Heart left ventricle (tissue), 16 donors: ENCODE data around the gene ITM2C. TPM values are rescaled to one million over a fixed set of nuclear protein-coding genes. Genes with fewer than 3 reads are reported as not detected.

ENCODE experiments used
- ATAC-seq, 4 donors: fragments of 200-7000 bp; cut with Tn5 transposase; one replicate each; pipeline ENCODE4 v1.9.1; 2020 to 2022; ENCODE audit warnings: moderate library complexity in 4 of 4, mild to moderate bottlenecking in 3 of 4, moderate number of reproducible peaks in 1 of 4
- DNase-seq, 5 donors: peaks; one replicate each; pipeline ENCODE4 v3.0.0-alpha.2; 2020
- H3K27ac ChIP-seq, 12 donors: fragments of 200-600 bp; sonication (generic) in 4 of 12; one replicate each; pipeline versions ENCODE4 v1.5.0 to v1.8.0; 2016 to 2022; ENCODE audit warnings: mild to moderate bottlenecking in 2 of 12
- H3K27me3 ChIP-seq, 9 donors: fragments of 200-600 bp; sonication (generic) in 2 of 9; one replicate each; pipeline versions ENCODE4 v1.5.1 to v1.8.0; 2016 to 2022; ENCODE audit warnings: mild to moderate bottlenecking in 3 of 9
- H3K36me3 ChIP-seq, 9 donors: fragments of 200-600 bp; sonication (generic) in 2 of 9; one replicate each; pipeline versions ENCODE4 v1.5.0 to v1.8.0; 2018 to 2022; ENCODE audit warnings: mild to moderate bottlenecking in 2 of 9
- H3K4me1 ChIP-seq, 12 donors: fragments of 200-600 bp; sonication (generic) in 4 of 12; one replicate each; pipeline versions ENCODE4 v1.5.0 to v1.8.0; 2016 to 2022; ENCODE audit warnings: mild to moderate bottlenecking in 3 of 12
- H3K4me3 ChIP-seq, 12 donors: fragments of 200-600 bp; sonication (generic) in 4 of 12; one replicate each; pipeline versions ENCODE4 v1.5.0 to v1.8.0; 2017 to 2022; ENCODE audit warnings: mild to moderate bottlenecking in 9 of 12, moderate library complexity in 4 of 12
- H3K9me3 ChIP-seq, 12 donors: fragments of 200-600 bp; sonication (generic) in 4 of 12; one replicate each; pipeline versions ENCODE4 v1.5.0 to v1.8.0; 2016 to 2022; ENCODE audit warnings: mild to moderate bottlenecking in 1 of 12
- POLR2A ChIP-seq, 2 donors: fragments of 450-650 bp; IDR thresholded peaks; one replicate each; pipeline ENCODE4 v1.6.1; 2017; ENCODE audit warnings: antibody characterized with exemption in 2 of 2, mild to moderate bottlenecking in 2 of 2, moderate library complexity in 2 of 2
- WGBS, 4 donors: extraction: QIAGEN DNeasy Blood & Tissue Kit in 2 of 4; methylation state at CpG; one replicate each; pipeline versions ENCODE4 v1.1.5 to v1.1.7; 2013 to 2018; 5-methylcytosine and 5-hydroxymethylcytosine counted together
- intact Hi-C, 10 donors: fragments of 100-400 bp; cut with DNase I; formaldehyde crosslinking; loops; one replicate each; pipeline versions ENCODE4 v1.11.1 to v1.14.2; 2022
- long read RNA-seq, 3 donors: library from polyadenylated mRNA; unstranded; transcript quantifications; one replicate each; pipeline ENCODE4 v2.0.0, GENCODE V29; 2020 to 2021
- polyA plus RNA-seq, 2 donors: library from polyadenylated mRNA; stranded (reverse); fragments of 200-250 nt; gene quantifications; one replicate each; pipeline ENCODE4 v1.2.3, GENCODE V29; 2013
- total RNA-seq, 9 donors: library from RNA; depleted of rRNA in 2 of 9; stranded (reverse); fragments of >200 nt in 2 of 9; fragmentation: NEBNext Ultra II Directional in 3 of 9; extraction: Animal tissue kit (Norgen Biotek cat#: 25700) in 3 of 9; gene quantifications; one replicate each; pipeline versions ENCODE4 v1.1.0 to v1.2.4, GENCODE V29; 2016 to 2023
- TF ChIP-seq, protein P1 (sequence below), 12 donors: fragments of 200-600 bp; sonication (generic) in 4 of 12; IDR thresholded peaks; one replicate each; pipeline versions ENCODE4 v1.5.0 to v1.8.0; 2018 to 2022; ENCODE audit warnings: antibody characterized with exemption in 12 of 12, mild to moderate bottlenecking in 5 of 12
- donor health status: ischemic (EF 13 %, LVEDD 7.1; RV severe dilation, severe dysfunction).
- donor health status: healthy with polysubstance abuse.
- donor health status: DM: no; HTN: yes; CAD: no.
- donor health status: DM: no; HTN: no; CAD: no.
- donor health status: ischemic (EF 25% LVEDD 6.9; RV normal size, moderate dysfunction).
- donor health status: ischemic (EF 25% LVEDD 5.7; RV mildly dilated, moderate dysfunction).
- donor health status: healthy.
- donor health status: DM: yes; HTN: yes; CAD: no.
- donor health status: ischemic (EF 35%, LVEDD 5.7; RV mildly dilated, moderate dysfunction).
- donor health status: nonischemic (EF 11% LVEDD 7.7; RV severe dilation, severe dysfunction).
- donor health status: DM: yes; HTN: yes; CAD: no.
- donor health status: PGD.
- donor health status: ischemic (EF 29% LVEDD 5.4; RV normal size, mild dysfunction).
- donor health status: nonischemic (EF 23%, LVEDD 6.1; RV moderate dilation, normal function).

ITM2C gene, protein sequence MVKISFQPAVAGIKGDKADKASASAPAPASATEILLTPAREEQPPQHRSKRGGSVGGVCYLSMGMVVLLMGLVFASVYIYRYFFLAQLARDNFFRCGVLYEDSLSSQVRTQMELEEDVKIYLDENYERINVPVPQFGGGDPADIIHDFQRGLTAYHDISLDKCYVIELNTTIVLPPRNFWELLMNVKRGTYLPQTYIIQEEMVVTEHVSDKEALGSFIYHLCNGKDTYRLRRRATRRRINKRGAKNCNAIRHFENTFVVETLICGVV
- total RNA-seq (10 to 100 TPM; 23.3 to 36.6 (median 26.5) TPM), polyA plus RNA-seq (10 to 100 TPM; 19.7 to 25.0 TPM)
- long read RNA-seq, donor 1, transcript ITM2C-202 (6 exons, 2,078 nt) = major isoform, 53 of 81 reads
- long read RNA-seq, donor 1, partial matches to known transcripts = 18 of 81 reads
- long read RNA-seq, donor 1, other reads (novel, unspliced or antisense) = 7 of 81 reads
- long read RNA-seq, donor 2, transcript ITM2C-203 (5 exons, 1,889 nt) = minor isoform, 26 of 261 reads
- long read RNA-seq, donor 2, transcript ITM2C-202 (6 exons, 2,078 nt) = major isoform, 191 of 261 reads
- long read RNA-seq, donor 2, partial matches to known transcripts = 33 of 261 reads
- long read RNA-seq, donor 2, other reads (novel, unspliced or antisense) = 7 of 261 reads
- long read RNA-seq, donor 3, transcript ITM2C-210 (1 exons, 501 nt) = minor isoform, 6 of 87 reads
- long read RNA-seq, donor 3, transcript ITM2C-202 (6 exons, 2,078 nt) = major isoform, 52 of 87 reads
- long read RNA-seq, donor 3, partial matches to known transcripts = 18 of 87 reads
- long read RNA-seq, donor 3, other reads (novel, unspliced or antisense) = 9 of 87 reads

DNA sequence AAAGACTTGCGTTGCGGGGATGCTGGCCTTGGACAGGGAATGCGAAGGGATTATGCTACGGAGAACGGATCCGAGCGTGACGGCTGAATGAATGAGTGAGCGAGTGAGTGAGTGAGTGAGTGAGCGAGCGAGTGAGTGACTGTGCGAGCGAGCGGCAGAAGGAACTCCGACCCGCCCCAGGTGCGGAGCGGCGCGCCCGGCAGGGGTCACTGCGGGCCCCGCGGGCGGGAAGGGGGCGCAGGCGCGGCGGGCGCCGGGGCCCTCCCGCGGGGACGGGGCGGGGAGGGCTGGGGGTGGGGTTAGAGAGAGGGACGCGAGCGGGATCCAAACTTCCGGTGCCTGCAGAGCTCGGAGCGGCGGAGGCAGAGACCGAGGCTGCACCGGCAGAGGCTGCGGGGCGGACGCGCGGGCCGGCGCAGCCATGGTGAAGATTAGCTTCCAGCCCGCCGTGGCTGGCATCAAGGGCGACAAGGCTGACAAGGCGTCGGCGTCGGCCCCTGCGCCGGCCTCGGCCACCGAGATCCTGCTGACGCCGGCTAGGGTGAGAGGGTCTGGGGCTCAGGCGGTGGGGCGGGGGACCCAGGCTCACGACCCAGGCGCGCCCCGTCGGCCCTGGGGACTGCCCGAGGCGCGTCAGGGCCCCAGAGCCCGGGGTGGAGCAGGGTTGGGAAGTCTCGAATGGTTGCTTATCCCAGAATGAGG lies at the start of gene ITM2C:
TSS of gene ITM2C (plus strand) at position 338 of the 702 bp plus-strand sequence. CDS start at position 422, 84 bp downstream.
- ATAC-seq (peak in 3 of 4 donors; percentile 76 to 90 (median 83)), DNase-seq (peak; percentile 70 to 83 (median 71))
- Histone ChIP-seq H3K4me3 (peak within 1 kb of the TSS; percentile 48 to 93 (median 76)), H3K9me3 (no peaks in the 10 kb centered on the region), H3K36me3 (no peaks in the 10 kb centered on the region), H3K27me3 (peaks cover 0 to 38% (median 16%) of the 10 kb centered on the region in 9 donors), H3K4me1 (peaks cover 0 to 46% (median 16%) of the 10 kb centered on the region in 12 donors), H3K27ac (peak within 1 kb of the TSS in 5 of 12 donors; percentile 43 to 73 (median 58))
- WGBS, 4 donors = 0 to 1% (median 1%) methylated on average over 28 to 76 of the region's 76 CpGs
- intact Hi-C loops = loop anchor here in 1 of 10 donors (5.0 kb wide), 1 partner anchor 48 kb away; no protein-coding TSS in a partner anchor
- TF ChIP-seq, protein P1, sequence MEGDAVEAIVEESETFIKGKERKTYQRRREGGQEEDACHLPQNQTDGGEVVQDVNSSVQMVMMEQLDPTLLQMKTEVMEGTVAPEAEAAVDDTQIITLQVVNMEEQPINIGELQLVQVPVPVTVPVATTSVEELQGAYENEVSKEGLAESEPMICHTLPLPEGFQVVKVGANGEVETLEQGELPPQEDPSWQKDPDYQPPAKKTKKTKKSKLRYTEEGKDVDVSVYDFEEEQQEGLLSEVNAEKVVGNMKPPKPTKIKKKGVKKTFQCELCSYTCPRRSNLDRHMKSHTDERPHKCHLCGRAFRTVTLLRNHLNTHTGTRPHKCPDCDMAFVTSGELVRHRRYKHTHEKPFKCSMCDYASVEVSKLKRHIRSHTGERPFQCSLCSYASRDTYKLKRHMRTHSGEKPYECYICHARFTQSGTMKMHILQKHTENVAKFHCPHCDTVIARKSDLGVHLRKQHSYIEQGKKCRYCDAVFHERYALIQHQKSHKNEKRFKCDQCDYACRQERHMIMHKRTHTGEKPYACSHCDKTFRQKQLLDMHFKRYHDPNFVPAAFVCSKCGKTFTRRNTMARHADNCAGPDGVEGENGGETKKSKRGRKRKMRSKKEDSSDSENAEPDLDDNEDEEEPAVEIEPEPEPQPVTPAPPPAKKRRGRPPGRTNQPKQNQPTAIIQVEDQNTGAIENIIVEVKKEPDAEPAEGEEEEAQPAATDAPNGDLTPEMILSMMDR (IDR thresholded peaks at IDR 0.05) = peak in 8 of 12 donors; percentile 28 to 59 (median 44)
- TF ChIP-seq POLR2A (IDR thresholded peaks at IDR 0.05) = no peak

GRCh38 chr2:230815088-230815487 lies 49.7 kb upstream of the ITM2C start:
- H3K27me3 ChIP-seq = no peaks in the 10 kb centered on the region
- ATAC-seq = no peak
- no peaks in the 10 kb centered on the region for H3K4me1 ChIP-seq
- no peak overlapping the region for H3K4me3 ChIP-seq
- H3K27ac ChIP-seq = no peak overlapping the region
- TF ChIP-seq, protein P1 (IDR thresholded peaks at IDR 0.05) = no peak
- TF ChIP-seq POLR2A (IDR thresholded peaks at IDR 0.05) = no peak
- no peaks in the 10 kb centered on the region for H3K9me3 ChIP-seq
- DNase-seq = no peak
- 73 to 78% (median 75%) methylated on average over 3 of the region's 3 CpGs for WGBS, 4 donors
- peaks cover 0 to 100% (median 88%) of the 10 kb centered on the region in 9 donors for H3K36me3 ChIP-seq
- intact Hi-C loops = no loop called here

- Histone ChIP-seq H3K36me3 (peaks cover 0 to 96% (median 79%) of the 10 kb centered on the region in 9 donors), H3K27me3 (no peaks in the 10 kb centered on the region), H3K27ac (no peak overlapping the region), H3K9me3 (no peaks in the 10 kb centered on the region), H3K4me1 (no peaks in the 10 kb centered on the region), H3K4me3 (no peak overlapping the region)
- ATAC-seq (peak; percentile 44 to 68 (median 58)), DNase-seq (peak in 3 of 5 donors; percentile 53 to 68 (median 60))
- intact Hi-C loops = no loop called here
- WGBS, 4 donors = 48 to 69% (median 60%) methylated on average over 7 of the region's 7 CpGs
- no peak for TF ChIP-seq POLR2A (IDR thresholded peaks at IDR 0.05)
- TF ChIP-seq, protein P1 (IDR thresholded peaks at IDR 0.05) = no peak
These were observed 48.0 kb upstream of the ITM2C start for GRCh38 chr2:230816735-230817134.
